Inferior parietal cortex (tissue), 1 donor: ENCODE results near the gene DIS3L2.

Source experiments
- DNase-seq: peaks from one replicate; pipeline ENCODE4 v3.0.0-alpha.2; 2016; ENCODE audit errors: extremely low spot score

The DIS3L2 gene

DNA sequence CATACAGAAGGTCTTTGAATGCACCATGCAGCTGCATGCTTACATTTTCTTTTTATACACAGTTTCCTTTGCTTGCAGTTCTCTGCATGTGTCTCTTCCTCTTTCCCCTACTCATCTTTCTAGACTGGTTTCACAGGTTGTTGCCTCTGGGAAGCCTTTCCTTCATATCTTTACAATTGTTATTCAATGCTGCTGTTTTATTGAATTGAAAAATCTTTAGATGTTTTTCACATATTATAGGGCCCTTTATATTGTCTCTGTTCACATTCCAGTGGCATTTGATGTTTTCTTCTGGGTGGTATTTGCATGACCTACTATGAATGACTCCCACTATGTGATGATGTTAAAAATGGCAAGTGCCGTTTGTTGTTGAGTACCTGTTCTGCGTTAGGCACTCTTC is 91.1 kb downstream of the DIS3L2 start:
- DNase-seq, result no peak

DNA sequence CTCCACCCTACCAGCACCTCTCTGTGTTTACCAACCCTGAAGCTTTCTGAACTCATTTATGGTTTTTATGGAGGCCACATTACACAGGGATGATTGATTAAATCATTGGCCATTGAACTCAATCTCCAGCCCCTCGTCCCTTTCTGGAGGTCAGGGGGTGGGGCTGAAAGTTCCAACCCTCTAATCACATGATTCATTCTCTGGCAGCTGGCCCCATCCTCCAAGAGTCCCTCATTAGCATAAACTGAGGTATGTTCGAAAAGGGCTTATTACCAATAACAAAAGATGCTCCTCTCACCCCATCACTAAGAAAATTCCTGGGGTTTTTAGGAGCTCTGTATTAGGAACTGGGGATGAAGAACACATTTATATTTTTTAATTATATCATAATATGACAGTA is 92.3 kb downstream of the DIS3L2 start:
- no peak for DNase-seq

- DNase-seq, result no peak
Observed at GRCh38 chr2:232058063-232058877, 96.8 kb downstream of the DIS3L2 start.

DNA sequence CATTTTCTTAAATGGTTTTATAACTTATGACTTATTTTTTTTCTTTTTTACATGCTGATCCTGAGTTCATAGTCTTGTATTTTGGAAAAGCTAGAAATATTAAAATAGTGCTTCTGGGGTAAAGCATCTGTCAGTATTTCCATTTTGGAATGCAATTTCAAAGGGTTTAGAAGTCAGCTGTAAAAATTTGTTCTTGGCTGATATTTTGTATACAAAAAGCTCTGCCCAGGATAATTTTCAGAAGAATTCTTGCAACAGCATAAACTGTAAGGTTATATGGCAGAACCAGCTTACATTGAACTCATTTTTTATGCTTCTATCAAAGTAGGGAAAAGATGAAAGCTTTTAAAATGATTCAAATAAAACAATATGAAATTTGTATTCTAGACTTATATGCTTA is 97.4 kb downstream of the DIS3L2 start:
- DNase-seq, result no peak

DNA sequence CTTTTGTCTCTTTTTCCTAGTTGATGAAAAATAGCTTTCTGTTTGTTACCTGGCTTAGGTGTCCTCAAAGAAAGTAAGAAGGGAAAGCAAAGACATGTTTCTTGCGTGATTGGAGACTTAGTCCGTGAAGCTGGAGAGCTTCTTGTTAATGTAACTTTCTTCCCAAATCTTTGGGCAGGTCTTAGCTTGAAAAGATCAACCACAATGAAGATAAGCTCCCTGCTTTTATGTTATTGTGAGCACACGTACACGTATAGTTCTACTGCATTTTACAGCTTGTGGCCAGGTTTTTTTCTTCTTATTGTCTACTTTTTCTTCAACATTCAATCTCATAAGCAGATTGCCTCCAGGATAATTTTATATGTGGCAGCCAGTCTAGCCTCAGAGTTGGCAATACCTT is 99.8 kb downstream of the DIS3L2 start:
- DNase-seq, result no peak

DNA sequence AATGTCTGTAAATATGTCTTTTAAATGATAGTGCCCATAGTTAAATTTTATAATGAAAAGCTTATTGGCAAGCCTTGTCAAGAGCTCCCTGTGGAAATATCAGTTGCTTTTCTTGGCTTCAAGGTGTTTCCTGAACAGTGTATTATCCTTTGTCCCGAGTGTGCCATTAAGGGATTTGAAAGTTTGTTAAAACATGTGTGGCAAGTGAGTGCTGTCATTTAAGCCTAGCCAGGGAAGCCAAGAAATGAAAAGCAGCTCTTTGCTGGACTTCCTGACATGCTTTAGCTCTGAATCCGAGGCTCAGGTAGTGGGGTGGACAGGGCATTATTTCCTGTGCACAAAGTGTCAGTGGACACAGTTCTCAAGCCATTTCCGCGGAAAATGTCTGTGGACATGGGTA is 111.5 kb downstream of the DIS3L2 start:
- no peak for DNase-seq

DNA sequence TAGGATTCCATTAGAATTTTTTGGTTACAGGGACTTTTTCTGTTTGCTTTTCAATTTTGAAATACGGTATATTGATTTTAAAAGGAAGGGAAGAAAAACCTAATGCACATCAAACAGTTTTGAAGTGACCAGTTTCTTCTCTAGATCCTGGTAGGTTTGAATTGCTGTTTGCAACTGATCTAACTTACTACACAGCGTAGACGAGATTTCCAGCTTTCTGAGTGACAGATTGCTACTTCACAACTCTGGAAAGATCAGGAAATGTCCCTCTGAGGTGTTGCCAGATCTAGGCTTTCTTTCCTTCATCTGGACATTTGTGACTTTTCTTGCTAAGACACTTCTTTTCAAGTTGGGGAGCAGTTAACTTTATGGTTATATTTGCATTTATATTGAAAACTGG is 112.2 kb downstream of the DIS3L2 start:
- no peak for DNase-seq

- DNase-seq, result no peak
Observed at GRCh38 chr2:232075080-232075479, 113.6 kb downstream of the DIS3L2 start.

- DNase-seq, result no peak
Observed at GRCh38 chr2:232075859-232076258, 114.3 kb downstream of the DIS3L2 start.

GRCh38 chr2:232076272-232076671 is 114.8 kb downstream of the DIS3L2 start:
- no peak for DNase-seq

DNA sequence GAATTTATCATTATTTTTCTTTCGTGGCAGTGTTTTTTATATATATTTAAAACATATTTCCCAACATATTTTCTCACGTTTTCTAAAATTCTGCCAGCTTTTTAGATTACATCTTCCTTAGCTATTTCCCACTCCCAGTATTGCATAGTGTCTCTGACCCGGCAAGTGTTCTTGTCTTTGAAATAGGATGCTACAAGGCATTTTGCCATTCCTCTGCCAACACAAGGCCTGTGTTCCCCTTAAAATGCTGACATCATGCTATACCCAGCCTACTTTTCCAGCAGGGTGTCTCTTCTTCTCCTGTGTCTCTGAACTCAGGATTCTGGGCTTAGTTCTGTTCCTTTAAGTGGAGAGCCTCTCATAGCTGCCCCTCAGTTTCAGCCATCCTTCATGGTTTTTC is 115.2 kb downstream of the DIS3L2 start:
- no peak for DNase-seq

- peak; percentile 55 for DNase-seq
Observed at GRCh38 chr2:232085164-232085563, 123.7 kb downstream of the DIS3L2 start.

DNA sequence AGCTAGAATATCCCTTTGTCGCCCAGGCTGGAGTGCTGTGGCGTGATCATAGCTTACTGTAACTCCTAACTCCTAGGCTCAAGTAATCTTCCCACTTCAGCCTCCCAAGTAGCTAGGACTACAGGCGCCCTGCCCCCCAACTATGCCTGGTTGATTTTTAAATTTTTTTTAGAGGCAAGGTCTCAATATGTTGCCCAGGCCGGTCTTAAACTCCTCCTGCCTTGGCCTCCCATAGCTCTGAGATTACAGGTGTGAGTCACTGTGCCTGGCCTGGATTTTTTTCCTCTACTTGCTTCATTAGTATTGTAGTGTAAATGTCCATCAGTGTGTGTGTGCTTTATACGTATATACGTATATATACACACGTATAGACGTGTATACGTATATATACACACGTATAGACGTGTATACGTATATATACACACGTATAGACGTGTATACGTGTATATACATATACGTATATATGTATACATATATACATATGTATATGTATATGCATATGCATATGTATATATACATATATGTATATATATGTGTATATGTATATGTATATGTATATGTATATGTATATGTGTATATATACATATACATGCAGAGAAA is 124.4 kb downstream of the DIS3L2 start:
- no peak for DNase-seq

DNA sequence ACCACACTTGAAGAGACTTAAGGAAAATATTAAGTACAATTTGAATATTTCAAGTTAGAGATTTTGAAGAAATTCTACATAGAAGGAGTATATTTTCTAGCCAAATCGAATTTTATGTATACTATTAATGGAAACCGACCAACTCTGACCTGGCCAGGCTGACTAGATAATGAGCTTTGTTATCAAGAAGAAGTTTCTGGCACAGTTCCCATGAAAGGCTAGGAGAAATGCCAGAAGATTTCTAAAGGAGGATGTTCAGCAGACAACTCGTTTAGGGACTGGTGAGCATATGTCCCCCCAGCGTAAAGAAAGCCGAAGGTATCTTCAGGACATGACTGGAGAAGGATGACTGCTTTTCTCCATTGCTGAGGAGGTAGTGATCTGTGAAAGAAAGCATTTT is 127.3 kb downstream of the DIS3L2 start:
- DNase-seq, result no peak

GRCh38 chr2:232094201-232094600 is 132.7 kb downstream of the DIS3L2 start:
- no peak for DNase-seq

GRCh38 chr2:232094883-232095282 is 133.4 kb downstream of the DIS3L2 start:
- no peak for DNase-seq

DNA sequence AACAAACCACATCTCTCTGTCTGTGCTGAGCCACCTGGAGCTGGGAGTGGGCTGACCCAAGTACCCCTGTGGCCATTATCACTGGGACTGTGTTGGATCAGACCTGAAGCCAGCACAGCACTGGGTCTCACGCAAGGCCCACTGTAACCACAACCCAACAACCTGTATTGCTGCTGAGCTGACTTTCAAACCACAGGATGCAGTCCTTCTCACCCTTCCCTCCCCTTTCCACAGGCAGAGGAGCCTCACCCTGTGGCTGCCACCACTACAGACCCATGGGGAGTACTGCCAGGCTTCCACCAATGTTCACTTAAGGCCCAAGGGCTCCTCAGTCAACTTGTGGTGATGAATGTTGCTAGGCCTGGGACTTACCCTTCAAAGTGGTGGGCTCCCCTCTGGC is 135.7 kb downstream of the DIS3L2 start:
- DNase-seq, result no peak

DNA sequence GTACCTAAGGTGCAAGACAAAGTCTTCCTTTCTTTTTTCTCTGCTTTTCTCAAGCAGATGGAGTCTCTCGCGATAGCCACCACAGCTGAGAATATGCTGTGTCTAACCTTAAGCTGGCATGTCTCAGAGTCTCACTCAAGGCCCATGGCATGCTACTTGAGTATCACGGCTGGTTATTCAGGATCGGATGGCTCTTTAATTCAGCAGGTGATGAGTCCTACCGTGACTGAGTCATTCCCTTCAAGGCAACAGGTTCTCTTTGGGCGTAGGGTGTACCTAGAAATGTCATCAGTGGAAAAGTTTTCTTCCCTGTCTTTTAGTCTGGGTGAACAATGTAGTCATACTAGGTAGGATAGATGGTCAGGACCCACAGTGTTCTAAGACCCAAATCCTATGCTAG is 136.2 kb downstream of the DIS3L2 start:
- DNase-seq, result no peak

- no peak for DNase-seq
Observed at GRCh38 chr2:232102380-232102779, 140.9 kb downstream of the DIS3L2 start.

DNA sequence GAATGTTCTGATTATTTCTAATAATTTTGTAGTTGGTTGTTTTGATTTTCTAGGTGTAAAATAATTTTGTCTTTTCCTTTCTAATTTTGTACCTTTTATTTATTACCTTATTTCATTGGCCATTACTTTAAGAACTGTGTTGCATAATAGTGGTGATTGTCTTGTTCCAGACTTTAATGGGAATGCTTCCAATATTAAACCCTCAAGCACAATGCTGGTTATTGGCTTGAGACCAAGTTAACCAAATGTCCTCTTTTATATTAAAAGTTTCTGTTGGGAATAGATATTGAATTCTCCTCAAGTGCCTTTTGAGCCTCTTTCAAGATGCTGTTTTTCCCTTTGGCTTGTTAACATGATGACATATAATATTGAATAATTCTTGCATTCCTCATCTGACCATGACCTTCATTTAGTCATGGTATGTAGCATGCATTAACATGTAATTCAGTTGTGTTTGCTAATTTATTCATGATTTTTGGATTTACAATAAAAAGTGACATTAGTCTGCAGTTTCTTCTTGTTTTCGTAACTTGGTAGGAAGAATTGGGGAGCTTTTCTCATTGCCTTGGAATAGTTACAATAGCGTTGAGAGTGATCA is 141.7 kb downstream of the DIS3L2 start:
- no peak for DNase-seq

- no peak for DNase-seq
Observed at GRCh38 chr2:232104076-232104646, 142.6 kb downstream of the DIS3L2 start.

GRCh38 chr2:232111551-232111950 is 150.0 kb downstream of the DIS3L2 start:
- DNase-seq, result no peak

DNA sequence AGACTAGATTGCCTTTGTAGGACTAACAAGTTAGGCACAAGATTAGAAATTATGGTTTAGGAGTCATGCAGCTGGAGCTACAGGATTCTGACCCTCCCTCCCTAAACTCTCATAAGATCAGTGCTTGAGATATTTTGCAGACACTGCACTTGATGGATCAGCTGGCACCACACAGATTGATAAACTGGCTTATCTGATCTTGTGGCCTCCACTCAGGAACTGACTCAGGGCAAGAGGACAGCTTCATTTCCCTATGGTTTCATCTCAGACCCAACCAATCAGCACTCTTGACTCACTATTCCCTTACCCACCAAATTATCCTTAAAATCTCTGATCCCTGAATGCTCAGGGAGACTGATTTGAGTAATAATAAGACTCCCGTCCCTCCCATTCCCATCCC is 152.3 kb downstream of the DIS3L2 start:
- no peak for DNase-seq
